ENCODE data around the gene DNAJC12. TPM values are rescaled to one million over a fixed set of nuclear protein-coding genes. Genes with fewer than 3 reads are reported as not detected.

DNAJC12 gene
- total RNA-seq, 2 experiments from 2014 or later = not detected

- Histone ChIP-seq H3K4me3 (ENCODE audit: low read length) (no peak overlapping the region), H3K9me3 (ENCODE audit: control insufficient read depth in 1 of 2, insufficient read depth in 1 of 2, low read length in 2 of 2) (no peaks in the 10 kb centered on the region), H3K27ac (ENCODE audit: low read depth in 1 of 2, low read length in 2 of 2) (no peak overlapping the region), H3K4me1 (ENCODE audit: insufficient read depth, low read length) (peaks cover 14% of the 10 kb centered on the region), H3K36me3 (ENCODE audit: insufficient read depth, low read length) (no peaks in the 10 kb centered on the region), H3K27me3 (ENCODE audit: control insufficient read depth in 1 of 2, insufficient read depth in 2 of 2, low read length in 2 of 2) (no peaks in the 10 kb centered on the region)
- ATAC-seq (ENCODE audit: poor library complexity) (no peak), DNase-seq (no peak)
- no peaks in the 10 kb centered on the region for H3K27me3 Mint-ChIP-seq
- peak overlapping the region; percentile 77 for H3K4me3 Mint-ChIP-seq
- ChIA-PET POLR2A (interaction anchor here (1.6 kb wide), 1 partner anchor 35 kb away, joined by 3 read pairs; no protein-coding TSS in a partner anchor), CTCF (interaction anchor here (0.9 kb wide), 1 partner anchor 305 kb away, joined by 4 read pairs; no protein-coding TSS in a partner anchor)
- no peak for TF ChIP-seq CTCF (IDR thresholded peaks at IDR 0.05)
- peak overlapping the region; percentile 47 for H3K27ac Mint-ChIP-seq
- H3K9me3 Mint-ChIP-seq = no peaks in the 10 kb centered on the region
- H3K4me1 Mint-ChIP-seq (ENCODE audit: low read depth) = peaks cover 14% of the 10 kb centered on the region
- H3K36me3 Mint-ChIP-seq (ENCODE audit: low read depth) = peaks cover 9% of the 10 kb centered on the region
- intact Hi-C loops (cut with DNase I, micrococcal nuclease) = loop anchor here (2.0 to 10.0 kb wide), 5 partner anchors 34 to 1044 kb away; partner anchors contain the start of genes HERC4 (in 2 of the 2), HNRNPH3 (in 1 of the 2), PBLD (in 1 of the 2) and SIRT1 (in 1 of the 2)
These were observed 13.2 kb upstream of the DNAJC12 start for GRCh38 chr10:67851186-67851585.

GRCh38 chr10:67849331-67850011, 11.5 kb upstream of the DNAJC12 start:
- Histone ChIP-seq H3K27ac (ENCODE audit: low read depth in 1 of 2, low read length in 2 of 2) (peak overlapping the region; percentile 78 to 93), H3K27me3 (ENCODE audit: control insufficient read depth in 1 of 2, insufficient read depth in 2 of 2, low read length in 2 of 2) (no peaks in the 10 kb centered on the region), H3K4me1 (ENCODE audit: insufficient read depth, low read length) (peaks cover 12% of the 10 kb centered on the region), H3K9me3 (ENCODE audit: control insufficient read depth in 1 of 2, insufficient read depth in 1 of 2, low read length in 2 of 2) (no peaks in the 10 kb centered on the region), H3K4me3 (ENCODE audit: low read length) (peak overlapping the region; percentile 91), H3K36me3 (ENCODE audit: insufficient read depth, low read length) (no peaks in the 10 kb centered on the region)
- peaks cover 9% of the 10 kb centered on the region for H3K36me3 Mint-ChIP-seq (ENCODE audit: low read depth)
- intact Hi-C loops (cut with DNase I, micrococcal nuclease) = loop anchor here (2.0 to 10.0 kb wide), 6 partner anchors 35 to 1045 kb away; partner anchors contain the start of genes HERC4 (in 2 of the 2), HNRNPH3 (in 1 of the 2), PBLD (in 1 of the 2) and SIRT1 (in 1 of the 2)
- TF ChIP-seq CTCF (IDR thresholded peaks at IDR 0.05) = no peak
- CTCF ChIA-PET = interaction anchor here (0.6 kb wide), 1 partner anchor 496 kb away, joined by 3 read pairs; no protein-coding TSS in a partner anchor
- peak; percentile 99 for ATAC-seq (ENCODE audit: poor library complexity)
- peak; percentile 87 to 96 (median 93) for DNase-seq
- H3K4me3 Mint-ChIP-seq = peak overlapping the region; percentile 94
- no peaks in the 10 kb centered on the region for H3K9me3 Mint-ChIP-seq
- H3K4me1 Mint-ChIP-seq (ENCODE audit: low read depth) = peaks cover 9% of the 10 kb centered on the region
- POLR2A ChIA-PET = interaction anchor here (0.6 to 1.4 kb wide), 7 partner anchors 35 to 483 kb away, joined by 3 to 10 read pairs (median 3); partner anchors contain the start of genes HNRNPH3, PBLD and SIRT1
- H3K27ac Mint-ChIP-seq = peak overlapping the region; percentile 91
- H3K27me3 Mint-ChIP-seq = no peaks in the 10 kb centered on the region

- Histone ChIP-seq H3K9me3 (ENCODE audit: control insufficient read depth in 1 of 2, insufficient read depth in 1 of 2, low read length in 2 of 2) (peaks cover 0 to 5% of the 10 kb centered on the region in 2 experiments), H3K27me3 (ENCODE audit: control insufficient read depth in 1 of 2, insufficient read depth in 2 of 2, low read length in 2 of 2) (no peaks in the 10 kb centered on the region), H3K4me3 (ENCODE audit: low read length) (no peak overlapping the region), H3K27ac (ENCODE audit: low read depth in 1 of 2, low read length in 2 of 2) (no peak overlapping the region), H3K36me3 (ENCODE audit: insufficient read depth, low read length) (no peaks in the 10 kb centered on the region), H3K4me1 (ENCODE audit: insufficient read depth, low read length) (no peaks in the 10 kb centered on the region)
- no peak for ATAC-seq (ENCODE audit: poor library complexity)
- Mint-ChIP-seq H3K27ac (no peak overlapping the region), H3K9me3 (no peaks in the 10 kb centered on the region), H3K4me1 (ENCODE audit: low read depth) (no peaks in the 10 kb centered on the region), H3K4me3 (no peak overlapping the region), H3K36me3 (ENCODE audit: low read depth) (no peaks in the 10 kb centered on the region), H3K27me3 (no peaks in the 10 kb centered on the region)
- TF ChIP-seq CTCF (IDR thresholded peaks at IDR 0.05) = no peak
- intact Hi-C loops (cut with DNase I, micrococcal nuclease) = no loop called here
- ChIA-PET CTCF (no interaction called here), POLR2A (no interaction called here)
- no peak for DNase-seq
These were observed 5.3 kb upstream of the DNAJC12 start for GRCh38 chr10:67843284-67843683.
